GM19043 (cell line): Measurements from ENCODE around the gene PLEKHM2.
"Not testable (repeated sequence)": the region's sequence is repeated elsewhere in the genome, so short reads cannot be mapped to it uniquely, and the experiment has no call there.

ENCODE experiments used
- ATAC-seq: cut with Tn5 transposase; IDR thresholded peaks from one replicate; pipeline ENCODE4 v1.9.1; 2021; ENCODE audit warnings: low read depth; ENCODE audit not compliant: unreplicated experiment

The PLEKHM2 gene

GRCh38 chr1:15684042-15684461 lies at the start of gene PLEKHM2:
Gene PLEKHM2 (plus strand): TSS chr1:15684320. CDS start chr1:15684559, 239 bp downstream.
- ATAC-seq, result no peak

GRCh38 chr1:15636436-15636835 lies 47.7 kb upstream of the PLEKHM2 start:
- ATAC-seq, result no peak

- ATAC-seq, result no peak
These were observed 46.3 kb upstream of the PLEKHM2 start for GRCh38 chr1:15637826-15638225.

- ATAC-seq, result no peak
These were observed 44.9 kb upstream of the PLEKHM2 start for GRCh38 chr1:15639262-15639661.

- ATAC-seq, result no peak
These were observed 44.2 kb upstream of the PLEKHM2 start for GRCh38 chr1:15639931-15640330.

GRCh38 chr1:15640667-15641066 lies 43.5 kb upstream of the PLEKHM2 start:
- no peak for ATAC-seq

- ATAC-seq, result no peak
These were observed 34.2 kb upstream of the PLEKHM2 start for GRCh38 chr1:15649937-15650336.

- ATAC-seq, result no peak
These were observed 33.7 kb upstream of the PLEKHM2 start for GRCh38 chr1:15650433-15650832.

GRCh38 chr1:15652130-15652529 lies 32.0 kb upstream of the PLEKHM2 start:
- ATAC-seq, result not testable (repeated sequence)

- ATAC-seq, result no peak
These were observed 29.9 kb upstream of the PLEKHM2 start for GRCh38 chr1:15654091-15654690.

- ATAC-seq, result no peak
These were observed 27.7 kb upstream of the PLEKHM2 start for GRCh38 chr1:15656464-15656863.

- ATAC-seq, result no peak
These were observed 27.1 kb upstream of the PLEKHM2 start for GRCh38 chr1:15657021-15657420.

- no peak for ATAC-seq
These were observed 24.0 kb upstream of the PLEKHM2 start for GRCh38 chr1:15660151-15660550.

GRCh38 chr1:15662477-15662876 lies 21.6 kb upstream of the PLEKHM2 start:
- no peak for ATAC-seq

GRCh38 chr1:15663925-15664324 lies 20.2 kb upstream of the PLEKHM2 start:
- ATAC-seq, result no peak

GRCh38 chr1:15667362-15667761 lies 16.8 kb upstream of the PLEKHM2 start:
- no peak for ATAC-seq

GRCh38 chr1:15668089-15668754 lies 15.9 kb upstream of the PLEKHM2 start:
- no peak for ATAC-seq

- no peak for ATAC-seq
These were observed 15.0 kb upstream of the PLEKHM2 start for GRCh38 chr1:15669074-15669473.

- no peak for ATAC-seq
These were observed 14.3 kb upstream of the PLEKHM2 start for GRCh38 chr1:15669864-15670263.

GRCh38 chr1:15671430-15671829 lies 12.7 kb upstream of the PLEKHM2 start:
- no peak for ATAC-seq

- no peak for ATAC-seq
These were observed 9.5 kb upstream of the PLEKHM2 start for GRCh38 chr1:15674386-15675159.

GRCh38 chr1:15676010-15676409 lies 8.1 kb upstream of the PLEKHM2 start:
- ATAC-seq, result no peak
